MM.1S (cell line): ENCODE measurements around the gene TSHZ3.

Source experiments
- CTCF ChIP-seq: fragments of 300-600 bp; sonication (generic); IDR thresholded peaks from 2 replicates; pipeline ENCODE4 v1.5.1; 2016; ENCODE audit warnings: antibody characterized with exemption, low read length, mixed read lengths
- EZH2 ChIP-seq: fragments of 300-600 bp; sonication (generic); optimal IDR thresholded peaks from 2 replicates; pipeline ENCODE3; 2017; ENCODE audit warnings: low read depth, mild to moderate bottlenecking, antibody characterized with exemption, low read length, mixed read lengths
- EZH2phosphoT487 ChIP-seq: fragments of 300-600 bp; sonication (generic); IDR thresholded peaks from 2 replicates; pipeline ENCODE4 v1.6.1; 2018; ENCODE audit warnings: antibody characterized with exemption, low read length

- TF ChIP-seq CTCF (no peak), EZH2 (no peak), EZH2phosphoT487 (no peak)
These were observed 79.7 kb downstream of the TSHZ3 start for GRCh38 chr19:31269425-31270127.
